Measurements from ENCODE around the gene CYP39A1.
"Not testable (repeated sequence)": the region's sequence is repeated elsewhere in the genome, so short reads cannot be mapped to it uniquely, and the experiment has no call there.

Gene CYP39A1

GRCh38 chr6:46648869-46649492 lies 3.6 kb downstream of the CYP39A1 start:
- DNase-seq, result no peak

GRCh38 chr6:46648108-46648507 lies 4.5 kb downstream of the CYP39A1 start:
- DNase-seq, result not testable (repeated sequence)

DNA sequence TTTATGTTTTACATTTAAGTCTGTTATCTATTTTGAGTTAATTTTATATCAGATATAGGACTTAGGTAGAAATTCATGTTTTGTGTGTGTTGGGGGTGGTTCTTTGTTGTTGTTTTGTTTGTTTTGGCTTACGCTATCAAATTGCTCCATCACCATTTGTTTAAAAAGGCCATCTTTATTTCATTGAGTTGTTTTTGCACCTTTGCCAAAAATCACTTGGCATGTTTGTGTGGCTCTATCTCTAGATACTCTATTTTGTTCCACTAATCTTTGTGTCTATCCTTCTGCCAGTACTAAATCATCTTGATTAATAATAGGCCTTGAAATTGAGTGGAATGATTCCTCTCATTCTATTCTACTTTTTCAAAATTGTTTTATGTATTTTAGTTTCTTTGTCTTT lies 7.4 kb downstream of the CYP39A1 start:
- DNase-seq, result no peak

DNA sequence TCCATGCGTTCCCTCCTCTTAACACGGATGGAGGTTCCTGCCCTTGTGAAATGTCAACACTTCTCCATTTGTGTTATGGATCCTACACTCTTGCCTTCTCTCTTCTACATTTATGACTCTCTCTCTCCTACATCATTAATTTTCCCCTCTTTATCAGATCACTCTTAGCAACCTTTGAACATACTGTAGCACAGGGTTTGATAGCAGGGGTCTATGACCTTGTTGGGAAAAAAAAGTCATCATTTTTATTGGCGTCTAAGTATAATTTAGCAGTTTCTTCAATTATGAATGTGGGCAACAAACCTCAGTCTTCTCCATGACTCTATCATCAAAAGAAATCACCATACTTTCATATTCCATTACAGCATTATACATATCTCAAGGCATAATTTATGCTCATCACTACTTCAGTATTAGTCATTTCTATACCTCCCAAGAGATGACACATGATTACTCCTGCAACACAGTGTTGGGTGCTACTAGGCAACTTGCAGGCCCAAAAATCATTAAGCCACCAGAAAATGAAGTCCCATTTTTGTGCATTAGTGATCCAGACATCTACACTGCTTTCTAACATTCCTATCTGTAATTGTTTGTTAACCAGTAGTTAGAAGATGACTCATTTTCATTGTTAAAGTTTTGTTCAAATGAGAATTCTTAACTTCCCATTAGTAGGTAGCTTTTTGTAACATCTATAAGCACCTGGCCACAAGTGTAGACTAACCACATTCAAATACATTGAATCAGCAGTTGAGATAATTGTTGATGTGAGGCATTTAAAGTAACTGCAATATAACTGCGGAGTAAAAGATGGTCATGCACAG lies 9.5 kb downstream of the CYP39A1 start:
- DNase-seq, result peak; percentile 41

- DNase-seq, result no peak
These were observed 14.0 kb downstream of the CYP39A1 start for GRCh38 chr6:46638650-46639049.

DNA sequence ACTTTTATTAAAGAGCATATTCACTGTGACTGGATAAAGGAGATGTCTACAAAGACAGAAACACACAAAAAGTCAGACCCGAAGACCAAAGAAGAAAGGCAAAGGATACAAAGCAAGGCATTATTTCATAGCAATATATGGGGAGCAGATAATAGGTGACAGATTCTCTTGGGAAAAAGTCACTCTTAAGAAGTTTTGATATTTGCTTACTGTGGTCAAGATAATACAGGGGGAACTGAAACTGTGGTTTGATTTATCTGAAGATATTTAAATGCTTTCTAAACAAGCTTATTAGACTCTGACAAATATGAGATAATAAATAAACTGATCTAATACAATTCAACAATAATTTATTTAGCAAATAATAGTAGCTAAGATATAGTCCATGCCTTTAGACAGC lies 14.7 kb downstream of the CYP39A1 start:
- no peak for DNase-seq

DNA sequence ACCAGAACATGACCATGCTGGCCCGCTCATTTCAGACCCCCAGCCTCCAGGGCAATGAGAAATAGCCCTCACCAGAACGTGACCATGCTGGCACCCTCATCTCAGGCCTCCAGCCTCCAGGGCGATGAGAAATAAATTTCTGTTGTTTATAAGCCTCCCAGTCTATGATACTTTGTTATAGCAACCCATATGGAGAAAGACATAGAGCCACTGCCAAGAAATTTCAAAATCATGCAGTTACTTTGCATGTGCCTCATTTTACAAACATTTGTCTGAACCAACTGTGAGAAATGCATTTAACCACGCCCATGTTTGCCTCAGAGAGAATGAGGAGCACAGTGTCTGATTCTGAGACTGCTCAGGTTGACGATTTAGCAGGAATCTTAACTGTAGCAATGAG lies 15.5 kb downstream of the CYP39A1 start:
- no peak for DNase-seq

DNA sequence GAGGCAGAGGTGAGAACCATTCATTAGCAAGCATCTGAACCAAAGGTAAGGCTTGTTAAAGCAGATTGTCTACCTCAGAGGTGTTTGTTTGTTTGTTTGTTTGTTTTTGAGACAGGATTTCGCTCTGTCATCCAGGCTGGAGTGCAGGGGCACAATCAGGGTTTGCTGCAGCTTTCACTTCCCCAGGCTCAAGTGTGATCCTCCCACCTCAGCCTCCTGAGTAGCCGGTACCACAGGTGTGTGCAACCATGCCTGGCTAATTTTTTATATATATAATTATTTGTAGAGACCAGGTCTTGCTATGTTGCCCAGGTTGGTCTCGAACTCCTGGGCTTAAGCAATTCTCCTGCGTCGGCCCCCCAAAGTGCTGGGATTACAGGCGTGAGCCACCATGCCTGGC lies 17.2 kb downstream of the CYP39A1 start:
- DNase-seq, result no peak

GRCh38 chr6:46632053-46632452 lies 20.6 kb downstream of the CYP39A1 start:
- DNase-seq, result no peak

GRCh38 chr6:46629691-46630090 lies 22.9 kb downstream of the CYP39A1 start:
- no peak for DNase-seq

GRCh38 chr6:46628976-46629375 lies 23.6 kb downstream of the CYP39A1 start:
- no peak for DNase-seq

GRCh38 chr6:46628498-46628897 lies 24.1 kb downstream of the CYP39A1 start:
- DNase-seq, result no peak

DNA sequence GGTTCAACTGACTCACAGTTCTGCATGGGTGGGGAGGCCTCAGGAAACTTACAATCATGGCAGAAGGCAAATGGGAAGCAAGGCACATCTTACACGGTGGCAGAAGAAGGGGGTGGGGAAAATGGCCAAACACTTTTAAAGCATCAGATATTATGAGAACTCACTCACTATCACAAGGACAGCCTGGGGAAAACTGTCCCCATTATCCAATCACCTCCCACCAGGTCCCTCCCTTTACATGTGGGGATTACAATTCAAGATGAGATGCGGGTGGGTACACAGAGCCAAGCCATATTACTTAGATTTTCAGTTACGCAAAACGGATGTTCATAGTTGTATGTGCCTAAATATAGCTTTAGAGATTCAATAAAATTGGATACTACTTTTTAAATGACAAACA lies 25.6 kb downstream of the CYP39A1 start:
- DNase-seq, result no peak

- peak; percentile 58 for DNase-seq
These were observed 26.2 kb downstream of the CYP39A1 start for GRCh38 chr6:46626228-46626909.

GRCh38 chr6:46618726-46619125 lies 33.9 kb downstream of the CYP39A1 start:
- DNase-seq, result no peak

- DNase-seq, result no peak
These were observed 40.0 kb downstream of the CYP39A1 start for GRCh38 chr6:46612645-46613044.

- DNase-seq, result no peak
These were observed 41.6 kb downstream of the CYP39A1 start for GRCh38 chr6:46610862-46611553.

DNA sequence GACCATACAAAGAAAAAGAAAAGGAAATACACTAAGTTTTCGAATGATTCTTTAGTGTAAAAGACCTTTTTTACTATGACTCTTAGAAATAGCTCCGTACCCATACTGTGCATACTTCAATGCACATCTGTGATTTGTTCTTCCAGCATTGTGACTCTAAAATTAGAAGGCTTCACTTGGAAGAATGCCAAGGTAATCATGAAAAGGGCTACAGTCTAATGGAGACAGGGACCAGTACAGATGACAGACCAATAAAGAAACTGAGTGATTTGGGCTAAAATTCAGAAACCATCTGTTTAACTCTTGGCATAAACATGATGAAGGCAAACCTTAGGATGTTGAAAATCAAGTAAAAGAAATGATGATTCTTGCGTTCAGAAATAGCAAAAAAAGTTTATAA lies 46.3 kb downstream of the CYP39A1 start:
- no peak for DNase-seq

- no peak for DNase-seq
These were observed 47.4 kb downstream of the CYP39A1 start for GRCh38 chr6:46605091-46605797.

GRCh38 chr6:46598215-46598614 lies 54.4 kb downstream of the CYP39A1 start:
- no peak for DNase-seq

GRCh38 chr6:46592740-46593139 lies 59.9 kb downstream of the CYP39A1 start:
- no peak for DNase-seq

DNA sequence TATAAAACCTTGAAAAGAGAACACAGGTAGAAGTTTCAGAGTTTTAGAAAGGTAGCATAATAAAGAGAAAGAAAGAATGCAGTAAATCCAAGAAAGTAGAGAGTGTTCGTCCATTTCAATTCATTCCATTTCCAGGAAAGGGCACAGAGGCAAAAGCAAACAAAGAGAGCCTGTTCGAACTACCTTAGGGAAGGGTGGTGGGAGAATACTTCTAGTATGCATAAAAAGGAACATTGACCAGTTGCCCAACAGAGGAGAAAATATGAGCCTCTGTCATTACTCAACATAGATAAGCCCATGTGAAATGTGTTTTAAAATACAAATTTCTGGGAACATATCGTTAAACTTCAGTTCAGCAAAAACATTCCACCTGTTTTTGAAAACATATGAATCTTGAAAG lies 60.6 kb downstream of the CYP39A1 start:
- DNase-seq, result no peak

- no peak for DNase-seq
These were observed 61.9 kb downstream of the CYP39A1 start for GRCh38 chr6:46590765-46591164.

All from activated CD4-positive, alpha-beta T cell treated with anti-CD3 and anti-CD28 coated beads, Interleukin-2, amount 50 U/mL, for 16 hours (primary cell).